C4-2B (cell line): ENCODE results near the gene TANGO6.

ENCODE experiments used
- ZFX ChIP-seq: fragments of 450-650 bp; IDR thresholded peaks from 2 replicates; pipeline ENCODE4 v1.6.1; 2017
- TF ChIP-seq, protein P1 (sequence below): fragments of 450-650 bp; conservative IDR thresholded peaks from 2 replicates; pipeline ENCODE4 v1.5.1; 2017; ENCODE audit warnings: mild to moderate bottlenecking

DNA sequence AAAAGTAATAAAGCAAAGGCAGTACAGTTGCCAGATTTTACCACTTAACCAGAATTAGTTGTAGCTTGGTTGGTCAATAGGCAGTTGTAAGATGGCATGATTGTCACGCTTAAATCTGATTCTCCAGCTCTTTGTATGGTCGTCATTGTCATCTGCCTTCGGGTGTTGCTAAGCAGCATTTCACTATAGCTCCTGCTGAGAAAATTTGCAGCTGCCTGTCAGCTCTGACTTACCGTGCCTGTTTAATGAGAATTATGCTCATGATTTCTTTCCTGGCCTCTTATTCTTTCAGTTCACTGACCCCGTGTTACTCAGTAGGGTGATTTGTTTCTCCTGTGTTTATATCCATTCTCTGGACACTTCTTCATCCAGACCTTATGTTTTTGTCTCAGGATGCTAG lies 66.7 kb downstream of the TANGO6 start:
- TF ChIP-seq, protein P1, sequence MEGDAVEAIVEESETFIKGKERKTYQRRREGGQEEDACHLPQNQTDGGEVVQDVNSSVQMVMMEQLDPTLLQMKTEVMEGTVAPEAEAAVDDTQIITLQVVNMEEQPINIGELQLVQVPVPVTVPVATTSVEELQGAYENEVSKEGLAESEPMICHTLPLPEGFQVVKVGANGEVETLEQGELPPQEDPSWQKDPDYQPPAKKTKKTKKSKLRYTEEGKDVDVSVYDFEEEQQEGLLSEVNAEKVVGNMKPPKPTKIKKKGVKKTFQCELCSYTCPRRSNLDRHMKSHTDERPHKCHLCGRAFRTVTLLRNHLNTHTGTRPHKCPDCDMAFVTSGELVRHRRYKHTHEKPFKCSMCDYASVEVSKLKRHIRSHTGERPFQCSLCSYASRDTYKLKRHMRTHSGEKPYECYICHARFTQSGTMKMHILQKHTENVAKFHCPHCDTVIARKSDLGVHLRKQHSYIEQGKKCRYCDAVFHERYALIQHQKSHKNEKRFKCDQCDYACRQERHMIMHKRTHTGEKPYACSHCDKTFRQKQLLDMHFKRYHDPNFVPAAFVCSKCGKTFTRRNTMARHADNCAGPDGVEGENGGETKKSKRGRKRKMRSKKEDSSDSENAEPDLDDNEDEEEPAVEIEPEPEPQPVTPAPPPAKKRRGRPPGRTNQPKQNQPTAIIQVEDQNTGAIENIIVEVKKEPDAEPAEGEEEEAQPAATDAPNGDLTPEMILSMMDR, result no peak
- no peak for TF ChIP-seq ZFX
